ENCODE results near the gene SPTB.

Gene SPTB

DNA sequence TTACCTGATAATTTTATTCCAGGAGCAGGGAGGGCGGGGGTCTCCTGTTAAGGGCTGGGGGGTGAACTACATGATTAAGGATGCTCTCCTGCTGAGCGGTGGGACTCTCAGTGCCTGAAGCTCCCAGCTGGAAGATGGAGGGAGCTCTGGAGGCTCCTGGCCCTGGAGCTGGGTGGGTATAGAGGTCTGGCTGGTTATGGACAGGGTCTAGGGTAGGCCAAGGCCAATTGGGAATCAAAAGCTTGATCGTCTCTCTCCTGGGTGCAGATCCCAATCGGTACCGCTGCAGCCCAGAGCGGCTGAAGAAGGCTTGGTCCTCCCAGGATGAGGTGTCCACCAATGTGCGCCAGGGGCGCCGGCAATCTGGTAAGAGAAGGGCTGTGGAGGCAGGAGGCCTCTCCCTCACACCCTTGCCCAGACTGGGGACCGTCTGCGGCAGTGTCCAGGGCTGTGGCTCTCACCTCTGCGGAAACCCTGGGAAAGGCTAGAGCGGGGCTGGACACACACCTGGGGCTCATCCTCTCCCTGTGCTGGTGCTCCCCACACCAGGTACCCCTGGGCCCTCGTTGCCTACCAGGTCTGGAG, 147.1 kb downstream of the SPTB start:
- in situ Hi-C loops (cut with MboI; ENCODE audit: low sequenced_read_pairs): no loop called here

- in situ Hi-C loops (cut with MboI; ENCODE audit: low sequenced_read_pairs): no loop called here
Measured at GRCh38 chr14:64732066-64732465, 147.6 kb downstream of the SPTB start.

DNA sequence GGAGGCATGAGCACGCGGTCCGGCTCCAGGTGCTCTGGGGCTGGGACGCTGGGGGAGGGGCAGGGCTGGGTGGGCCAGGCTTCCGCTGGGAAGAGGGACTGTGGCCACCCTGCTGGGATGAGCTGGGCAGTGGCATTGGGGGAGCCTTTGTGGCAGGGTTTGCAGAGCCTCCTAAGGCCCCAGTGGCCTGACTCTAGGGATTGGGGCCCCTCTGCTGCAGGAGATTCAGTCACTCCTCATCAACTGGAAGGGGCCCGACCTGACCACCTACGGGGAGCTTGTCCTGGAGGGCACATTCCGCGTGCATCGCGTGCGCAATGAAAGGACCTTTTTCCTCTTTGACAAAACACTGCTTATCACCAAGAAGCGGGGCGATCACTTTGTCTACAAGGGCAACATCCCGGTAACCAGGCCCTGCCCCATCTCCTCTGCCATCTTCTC, 148.5 kb downstream of the SPTB start:
- in situ Hi-C loops (cut with MboI; ENCODE audit: low sequenced_read_pairs): no loop called here

- in situ Hi-C loops (cut with MboI; ENCODE audit: low sequenced_read_pairs): no loop called here
Measured at GRCh38 chr14:64730681-64731080, 149.0 kb downstream of the SPTB start.

- in situ Hi-C loops (cut with MboI; ENCODE audit: low sequenced_read_pairs): no loop called here
Measured at GRCh38 chr14:64730061-64730440, 149.7 kb downstream of the SPTB start.

GRCh38 chr14:64729386-64730060, 150.2 kb downstream of the SPTB start:
- in situ Hi-C loops (cut with MboI; ENCODE audit: low sequenced_read_pairs): no loop called here

DNA sequence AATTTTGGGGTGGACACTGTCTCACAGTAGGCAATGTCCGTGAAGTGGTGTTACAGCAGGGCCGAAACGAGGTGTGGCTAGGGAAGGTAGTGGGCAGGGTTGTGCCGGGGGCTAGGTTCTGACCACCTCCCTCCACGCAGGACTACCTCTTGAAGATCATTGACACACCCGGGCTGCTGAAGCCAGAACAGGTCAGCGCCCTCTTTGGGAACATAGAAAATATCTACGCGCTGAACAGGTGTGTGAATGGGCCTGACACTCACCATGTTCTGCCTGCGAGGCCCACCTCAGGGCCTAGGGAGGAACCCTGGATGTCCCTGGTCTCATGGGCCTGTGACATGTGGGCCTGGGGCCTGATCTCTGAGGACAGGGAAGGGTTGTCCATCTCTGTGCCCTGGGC, 150.9 kb downstream of the SPTB start:
- in situ Hi-C loops (cut with MboI; ENCODE audit: low sequenced_read_pairs): no loop called here

DNA sequence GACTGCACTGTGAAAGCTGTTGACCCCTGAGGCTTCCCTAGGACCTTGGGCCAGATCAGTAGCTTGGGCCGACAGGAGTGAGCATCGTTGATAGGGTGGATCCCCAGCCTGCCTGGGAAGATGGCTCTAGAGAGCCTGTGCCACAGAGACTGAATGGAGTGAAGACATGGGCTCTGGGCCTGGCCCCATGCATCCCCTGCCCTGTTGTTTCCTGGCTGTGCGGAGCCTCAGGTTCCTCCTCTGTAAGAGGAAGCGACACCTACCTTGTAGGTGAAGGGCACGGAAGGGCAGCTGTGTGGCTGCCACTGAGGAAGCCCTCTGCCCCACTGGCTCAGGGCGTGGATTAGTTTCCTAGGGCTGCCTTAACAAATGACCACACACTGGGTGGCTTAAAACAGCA, 151.6 kb downstream of the SPTB start:
- in situ Hi-C loops (cut with MboI; ENCODE audit: low sequenced_read_pairs): no loop called here

DNA sequence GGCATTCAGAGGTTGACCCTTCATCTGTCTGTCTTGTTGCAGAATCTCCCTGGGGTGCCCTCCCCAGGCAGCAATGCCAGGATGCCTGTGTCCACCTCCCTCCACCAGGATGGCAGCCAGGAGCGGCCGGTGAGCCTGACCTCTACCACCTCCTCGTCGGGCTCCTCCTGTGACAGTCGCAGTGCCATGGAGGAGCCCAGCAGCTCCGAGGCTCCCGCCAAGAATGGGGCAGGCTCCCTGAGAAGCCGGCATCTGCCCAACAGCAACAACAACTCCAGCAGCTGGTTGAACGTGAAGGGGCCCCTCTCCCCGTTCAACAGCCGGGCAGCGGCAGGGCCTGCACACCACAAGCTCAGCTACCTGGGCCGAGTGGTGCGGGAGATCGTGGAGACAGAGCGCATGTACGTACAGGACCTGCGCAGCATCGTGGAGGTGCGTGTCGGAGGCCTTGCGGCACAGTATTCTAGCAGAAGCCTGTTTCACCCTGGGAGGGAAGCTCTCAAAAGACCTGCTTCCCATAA, 152.1 kb downstream of the SPTB start:
- in situ Hi-C loops (cut with MboI; ENCODE audit: low sequenced_read_pairs): no loop called here

DNA sequence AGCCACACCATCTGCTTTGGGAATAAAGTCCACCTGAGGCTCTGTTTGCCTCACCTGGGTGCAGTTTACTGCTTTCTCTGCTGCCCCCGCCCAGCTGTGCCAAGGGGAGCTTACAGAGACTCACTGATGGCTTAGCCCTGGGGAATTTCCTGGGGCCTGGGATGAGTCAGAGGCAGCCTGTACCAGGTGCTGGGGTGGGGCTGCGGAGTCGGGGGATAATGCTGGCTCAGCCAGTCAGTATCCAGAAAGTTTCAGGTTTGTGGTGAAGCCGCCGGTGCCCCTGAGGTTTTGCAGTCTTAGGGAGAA, 153.2 kb downstream of the SPTB start:
- in situ Hi-C loops (cut with MboI; ENCODE audit: low sequenced_read_pairs): no loop called here

GRCh38 chr14:64725879-64726584, 153.7 kb downstream of the SPTB start:
- in situ Hi-C loops (cut with MboI; ENCODE audit: low sequenced_read_pairs): no loop called here

GRCh38 chr14:64725261-64725815, 154.4 kb downstream of the SPTB start:
- in situ Hi-C loops (cut with MboI; ENCODE audit: low sequenced_read_pairs): no loop called here

GRCh38 chr14:64724578-64724930, 155.2 kb downstream of the SPTB start:
- in situ Hi-C loops (cut with MboI; ENCODE audit: low sequenced_read_pairs): no loop called here

- in situ Hi-C loops (cut with MboI; ENCODE audit: low sequenced_read_pairs): no loop called here
Measured at GRCh38 chr14:64723691-64724577, 155.8 kb downstream of the SPTB start.

GRCh38 chr14:64722842-64723447, 156.8 kb downstream of the SPTB start:
- in situ Hi-C loops (cut with MboI; ENCODE audit: low sequenced_read_pairs): no loop called here

- in situ Hi-C loops (cut with MboI; ENCODE audit: low sequenced_read_pairs): no loop called here
Measured at GRCh38 chr14:64721899-64722298, 157.8 kb downstream of the SPTB start.

GRCh38 chr14:64721391-64721791, 158.3 kb downstream of the SPTB start:
- in situ Hi-C loops (cut with MboI; ENCODE audit: low sequenced_read_pairs): no loop called here

GRCh38 chr14:64720131-64720576, 159.6 kb downstream of the SPTB start:
- in situ Hi-C loops (cut with MboI; ENCODE audit: low sequenced_read_pairs): no loop called here

DNA sequence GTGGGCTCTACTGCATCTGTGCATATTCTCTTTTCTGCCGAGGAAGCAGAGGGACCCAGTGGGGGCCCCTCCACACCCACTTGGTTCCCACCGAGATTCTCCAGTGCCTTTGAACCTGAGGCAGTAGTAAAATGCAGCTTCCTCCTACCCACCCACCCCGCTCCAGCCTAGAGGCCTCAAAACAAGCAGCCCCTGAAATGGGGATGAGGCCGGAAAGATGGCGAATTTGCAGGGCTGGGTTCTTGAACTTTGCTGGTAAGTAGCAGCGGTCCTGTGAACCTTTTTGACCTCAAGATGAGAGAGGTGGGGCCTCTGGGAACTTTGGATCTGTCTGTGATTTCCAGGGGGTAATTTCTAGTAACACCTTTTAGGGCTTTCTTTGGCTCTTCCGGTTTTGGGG, 160.1 kb downstream of the SPTB start:
- in situ Hi-C loops (cut with MboI; ENCODE audit: low sequenced_read_pairs): no loop called here

GRCh38 chr14:64718762-64719161, 160.9 kb downstream of the SPTB start:
- in situ Hi-C loops (cut with MboI; ENCODE audit: low sequenced_read_pairs): no loop called here

GRCh38 chr14:64717870-64718269, 161.8 kb downstream of the SPTB start:
- in situ Hi-C loops (cut with MboI; ENCODE audit: low sequenced_read_pairs): no loop called here
